ENCODE data around the gene PQBP1.

PQBP1 gene

GRCh38 chrX:48905090-48905790 is 7.5 kb downstream of the PQBP1 start:
- Mint-ChIP-seq H3K4me3 (no peak overlapping the region), H3K36me3 (ENCODE audit: low read depth) (peaks cover 83% of the 10 kb centered on the region), H3K27ac (no peak overlapping the region), H3K4me1 (ENCODE audit: low read depth) (peaks cover 3% of the 10 kb centered on the region), H3K9me3 (no peaks in the 10 kb centered on the region), H3K27me3 (no peaks in the 10 kb centered on the region)
- intact Hi-C loops (cut with micrococcal nuclease) = no loop called here

GRCh38 chrX:48908600-48908999 is 10.9 kb downstream of the PQBP1 start:
- intact Hi-C loops (cut with micrococcal nuclease) = no loop called here
- no peak overlapping the region for H3K27ac Mint-ChIP-seq
- H3K4me3 Mint-ChIP-seq = no peak overlapping the region
- peaks cover 68% of the 10 kb centered on the region for H3K36me3 Mint-ChIP-seq (ENCODE audit: low read depth)
- H3K4me1 Mint-ChIP-seq (ENCODE audit: low read depth) = peaks cover 22% of the 10 kb centered on the region
- no peaks in the 10 kb centered on the region for H3K27me3 Mint-ChIP-seq
- H3K9me3 Mint-ChIP-seq = no peaks in the 10 kb centered on the region

- Mint-ChIP-seq H3K9me3 (no peaks in the 10 kb centered on the region), H3K27me3 (no peaks in the 10 kb centered on the region), H3K36me3 (ENCODE audit: low read depth) (peaks cover 68% of the 10 kb centered on the region), H3K4me1 (ENCODE audit: low read depth) (peaks cover 34% of the 10 kb centered on the region), H3K4me3 (no peak overlapping the region), H3K27ac (no peak overlapping the region)
- intact Hi-C loops (cut with micrococcal nuclease) = no loop called here
Observed at GRCh38 chrX:48909703-48910294, 12.1 kb downstream of the PQBP1 start.

GRCh38 chrX:48910926-48911411 is 13.2 kb downstream of the PQBP1 start:
- peaks cover 68% of the 10 kb centered on the region for H3K36me3 Mint-ChIP-seq (ENCODE audit: low read depth)
- no peaks in the 10 kb centered on the region for H3K9me3 Mint-ChIP-seq
- peak overlapping the region; percentile 97 for H3K4me3 Mint-ChIP-seq
- H3K4me1 Mint-ChIP-seq (ENCODE audit: low read depth) = peaks cover 40% of the 10 kb centered on the region
- intact Hi-C loops (cut with micrococcal nuclease) = no loop called here
- peak overlapping the region; percentile 91 for H3K27ac Mint-ChIP-seq
- H3K27me3 Mint-ChIP-seq = no peaks in the 10 kb centered on the region

- Mint-ChIP-seq H3K36me3 (ENCODE audit: low read depth) (peaks cover 61% of the 10 kb centered on the region), H3K9me3 (no peaks in the 10 kb centered on the region), H3K27ac (peak within 1 kb of the TSS; percentile 91), H3K4me1 (ENCODE audit: low read depth) (peaks cover 40% of the 10 kb centered on the region), H3K27me3 (no peaks in the 10 kb centered on the region), H3K4me3 (peak within 1 kb of the TSS; percentile 97)
- intact Hi-C loops (cut with micrococcal nuclease) = no loop called here
Observed at GRCh38 chrX:48911412-48912182, 13.9 kb downstream of the PQBP1 start, which contains the start of gene SLC35A2. SLC35A2 (minus strand) TSS chrX:48911646; CDS start chrX:48911636, 10 bp downstream.

GRCh38 chrX:48913605-48914366 is 16.1 kb downstream of the PQBP1 start:
- peak overlapping the region; percentile 79 for H3K27ac Mint-ChIP-seq
- intact Hi-C loops (cut with micrococcal nuclease) = no loop called here
- peaks cover 56% of the 10 kb centered on the region for H3K4me1 Mint-ChIP-seq (ENCODE audit: low read depth)
- H3K27me3 Mint-ChIP-seq = no peaks in the 10 kb centered on the region
- no peak overlapping the region for H3K4me3 Mint-ChIP-seq
- H3K9me3 Mint-ChIP-seq = no peaks in the 10 kb centered on the region
- H3K36me3 Mint-ChIP-seq (ENCODE audit: low read depth) = peaks cover 59% of the 10 kb centered on the region

- Mint-ChIP-seq H3K9me3 (no peaks in the 10 kb centered on the region), H3K27me3 (no peaks in the 10 kb centered on the region), H3K27ac (peak overlapping the region; percentile 79), H3K4me3 (no peak overlapping the region), H3K36me3 (ENCODE audit: low read depth) (peaks cover 57% of the 10 kb centered on the region), H3K4me1 (ENCODE audit: low read depth) (peaks cover 62% of the 10 kb centered on the region)
- intact Hi-C loops (cut with micrococcal nuclease) = loop anchor here (5.0 kb wide), 1 partner anchor 127 kb away; the partner anchor contains the start of gene TFE3
Observed at GRCh38 chrX:48914593-48915493, 17.1 kb downstream of the PQBP1 start.

GRCh38 chrX:48917139-48918001 is 19.6 kb downstream of the PQBP1 start:
- Mint-ChIP-seq H3K27me3 (no peaks in the 10 kb centered on the region), H3K27ac (peak overlapping the region; percentile 92), H3K36me3 (ENCODE audit: low read depth) (peaks cover 49% of the 10 kb centered on the region), H3K4me1 (ENCODE audit: low read depth) (peaks cover 54% of the 10 kb centered on the region), H3K9me3 (no peaks in the 10 kb centered on the region), H3K4me3 (peak overlapping the region; percentile 90)
- intact Hi-C loops (cut with micrococcal nuclease) = loop anchor here (2.0 to 5.0 kb wide), 2 partner anchors 19 to 125 kb away; partner anchors contain the start of gene TFE3

GRCh38 chrX:48918301-48918642 is 20.5 kb downstream of the PQBP1 start:
- H3K4me3 Mint-ChIP-seq = peak overlapping the region; percentile 90
- intact Hi-C loops (cut with micrococcal nuclease) = loop anchor here (2.0 to 5.0 kb wide), 2 partner anchors 19 to 124 kb away; partner anchors contain the start of gene TFE3
- no peaks in the 10 kb centered on the region for H3K27me3 Mint-ChIP-seq
- H3K36me3 Mint-ChIP-seq (ENCODE audit: low read depth) = peaks cover 57% of the 10 kb centered on the region
- no peaks in the 10 kb centered on the region for H3K9me3 Mint-ChIP-seq
- H3K27ac Mint-ChIP-seq = peak overlapping the region; percentile 92
- H3K4me1 Mint-ChIP-seq (ENCODE audit: low read depth) = peaks cover 54% of the 10 kb centered on the region

GRCh38 chrX:48918643-48919340 is 21.1 kb downstream of the PQBP1 start, which contains the start of gene PIM2:
PIM2 (minus strand) TSS chrX:48919024; CDS start chrX:48918834, 190 bp downstream.
- Mint-ChIP-seq H3K4me1 (ENCODE audit: low read depth) (peaks cover 53% of the 10 kb centered on the region), H3K27me3 (no peaks in the 10 kb centered on the region), H3K4me3 (peak within 1 kb of the TSS; percentile 90), H3K9me3 (no peaks in the 10 kb centered on the region), H3K27ac (peak within 1 kb of the TSS; percentile 92), H3K36me3 (ENCODE audit: low read depth) (peaks cover 57% of the 10 kb centered on the region)
- intact Hi-C loops (cut with micrococcal nuclease) = loop anchor here (2.0 to 5.0 kb wide), 2 partner anchors 18 to 124 kb away; partner anchors contain the start of gene TFE3

- H3K27me3 Mint-ChIP-seq = no peaks in the 10 kb centered on the region
- peaks cover 50% of the 10 kb centered on the region for H3K4me1 Mint-ChIP-seq (ENCODE audit: low read depth)
- peak overlapping the region; percentile 92 for H3K27ac Mint-ChIP-seq
- no peaks in the 10 kb centered on the region for H3K9me3 Mint-ChIP-seq
- peak overlapping the region; percentile 90 for H3K4me3 Mint-ChIP-seq
- intact Hi-C loops (cut with micrococcal nuclease) = loop anchor here (2.0 to 5.0 kb wide), 2 partner anchors 17 to 123 kb away; partner anchors contain the start of gene TFE3
- peaks cover 57% of the 10 kb centered on the region for H3K36me3 Mint-ChIP-seq (ENCODE audit: low read depth)
Observed at GRCh38 chrX:48919360-48919841, 21.7 kb downstream of the PQBP1 start.

All from dendritic cell treated with granulocyte-macrophage colony-stimulating factor and Interleukin-4, amounts not matched to agents 40 ng/mL and 50 ng/mL, for 4 days (primary cell).